Amniotic stem cell (primary cell): ENCODE results near the gene MCTP1.
"Not testable (repeated sequence)": the region's sequence is repeated elsewhere in the genome, so short reads cannot be mapped to it uniquely, and the experiment has no call there.

ENCODE experiments used
- DNase-seq: peaks from one replicate; lab custom pipeline; 2025; lab: John Stamatoyannopoulos, UW

Gene MCTP1

DNA sequence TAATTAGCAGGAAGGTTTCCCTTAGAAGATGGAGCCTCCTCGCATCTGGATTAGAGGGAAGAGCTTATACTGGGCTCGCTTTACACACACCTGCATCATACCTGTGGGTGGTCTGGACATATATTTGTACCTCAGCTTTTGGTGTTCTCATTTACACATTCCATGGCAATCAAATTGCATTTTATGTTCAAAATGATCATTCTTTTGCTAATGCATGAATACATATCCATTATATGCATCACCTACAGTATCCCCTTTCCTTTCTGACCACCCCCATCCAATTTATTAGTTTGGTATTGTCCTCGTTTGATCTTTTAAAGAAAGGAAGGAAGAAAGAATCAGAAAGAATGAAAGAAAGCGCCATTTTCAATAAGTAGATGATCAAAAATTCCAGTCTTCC, 415.0 kb downstream of the MCTP1 start:
- no peak for DNase-seq

DNA sequence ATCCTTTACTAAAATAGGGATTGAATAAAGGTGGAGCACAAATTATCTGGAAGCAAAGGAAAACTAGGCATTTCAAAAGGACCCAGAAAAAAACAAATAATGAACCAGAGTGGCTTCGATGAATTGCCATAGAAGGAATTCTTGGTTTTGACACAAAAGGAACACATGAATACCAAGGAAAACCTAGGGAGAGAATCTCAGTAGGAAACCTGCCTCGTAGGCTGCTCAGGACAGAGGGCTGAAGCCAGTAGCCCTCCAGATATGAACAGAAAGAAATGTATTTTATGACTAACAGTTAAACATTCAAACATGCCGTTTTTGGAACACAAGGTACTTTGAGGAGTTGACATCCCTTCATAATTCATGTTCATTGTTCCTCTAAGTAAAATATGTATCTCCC, 420.9 kb downstream of the MCTP1 start:
- no peak for DNase-seq

DNA sequence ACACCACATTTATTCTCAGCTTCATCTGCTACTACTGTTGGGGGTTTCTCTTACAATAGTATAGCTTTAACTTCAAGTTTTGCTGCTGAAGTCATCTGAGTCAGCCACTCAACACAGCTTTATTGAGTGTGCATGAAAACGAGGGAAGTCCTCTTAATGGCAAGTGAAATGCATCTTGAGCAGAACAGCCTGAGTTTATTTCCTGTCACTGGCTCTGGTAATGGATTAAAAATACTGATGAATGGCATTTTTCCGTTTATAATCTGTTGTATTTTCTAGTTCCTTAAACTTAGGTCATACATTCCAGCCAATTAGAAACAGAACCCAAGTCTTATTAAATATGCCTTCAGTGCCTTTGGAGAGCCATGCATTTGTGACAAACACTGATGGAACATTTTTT, 427.8 kb downstream of the MCTP1 start:
- no peak for DNase-seq

DNA sequence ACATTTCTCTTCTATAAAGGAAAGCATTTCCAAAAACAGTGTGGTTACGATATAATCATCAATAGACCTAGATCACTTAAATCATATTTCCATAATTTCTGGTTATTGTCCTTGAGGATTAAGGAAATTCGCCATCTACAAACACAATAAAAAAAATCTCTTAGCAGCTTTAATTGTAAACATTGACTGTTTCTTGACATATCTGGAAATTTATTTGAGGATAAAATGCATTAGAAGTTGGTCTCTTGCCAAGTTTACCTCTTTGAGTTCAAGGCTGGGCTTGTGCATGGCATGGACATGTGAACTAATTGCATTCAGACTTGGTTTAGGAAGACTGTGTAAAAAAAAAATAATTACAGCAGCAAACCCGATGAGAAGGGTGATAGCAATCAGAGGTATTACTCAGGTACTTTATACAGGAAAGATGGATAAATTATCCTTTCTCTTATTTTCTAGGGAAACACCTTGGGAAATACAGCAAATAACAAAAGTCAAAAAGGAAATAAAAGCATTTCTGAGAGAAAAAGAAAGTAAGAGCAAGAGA, 428.6 kb downstream of the MCTP1 start:
- no peak for DNase-seq

DNA sequence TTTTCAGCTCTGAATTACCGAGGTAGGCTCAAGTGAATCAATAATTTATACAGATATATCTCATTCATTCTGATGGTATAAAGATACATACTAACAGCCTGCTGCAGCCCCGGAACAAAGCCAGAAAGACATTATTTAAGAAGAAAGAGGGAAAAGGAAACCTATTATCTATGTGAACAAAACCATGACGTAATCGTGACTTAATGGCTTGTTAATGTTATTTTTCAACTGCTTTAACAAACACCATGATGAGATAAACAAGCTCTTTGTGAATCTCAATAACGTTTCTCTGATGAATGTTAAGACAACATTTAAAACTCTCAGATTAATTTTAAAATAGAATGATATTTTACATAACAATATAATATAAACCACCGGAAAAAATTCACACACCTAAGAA, 429.4 kb downstream of the MCTP1 start:
- no peak for DNase-seq

DNA sequence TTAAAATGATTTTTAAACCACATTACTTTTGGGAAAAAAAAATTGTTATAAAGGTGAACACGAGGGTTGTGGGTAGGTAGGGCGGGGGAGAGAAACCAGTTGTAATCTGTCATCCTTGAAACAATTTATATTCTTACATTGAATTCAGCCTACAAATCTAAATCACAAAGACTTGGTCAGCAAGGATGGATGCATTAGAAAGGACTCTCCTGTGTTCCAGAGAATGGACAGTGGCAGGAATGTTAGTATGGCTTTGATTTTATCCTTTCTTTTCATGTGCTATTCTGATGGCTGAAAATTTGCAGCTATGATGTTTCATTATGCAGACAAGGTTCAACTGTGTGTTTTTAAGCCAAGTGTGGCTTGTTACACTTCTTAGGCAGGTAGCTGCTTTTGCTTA, 431.8 kb downstream of the MCTP1 start:
- no peak for DNase-seq

DNA sequence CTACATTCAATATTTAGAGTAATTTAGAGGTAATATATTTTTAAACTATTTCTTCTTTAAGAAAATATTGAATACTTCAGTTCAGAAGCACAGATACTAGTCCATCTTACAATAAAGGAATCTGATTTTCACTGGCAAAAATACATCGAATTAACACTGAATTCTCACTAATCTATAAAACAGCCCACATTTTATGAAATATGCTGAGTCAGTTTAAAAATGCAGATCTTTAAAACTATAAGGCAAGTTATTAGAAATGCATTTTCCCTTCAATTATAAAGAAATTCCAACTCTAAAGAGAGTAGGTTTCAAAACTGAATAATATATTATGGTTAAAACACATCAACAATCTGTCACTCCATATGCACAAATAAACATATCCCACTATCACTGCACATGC, 433.9 kb downstream of the MCTP1 start:
- no peak for DNase-seq

DNA sequence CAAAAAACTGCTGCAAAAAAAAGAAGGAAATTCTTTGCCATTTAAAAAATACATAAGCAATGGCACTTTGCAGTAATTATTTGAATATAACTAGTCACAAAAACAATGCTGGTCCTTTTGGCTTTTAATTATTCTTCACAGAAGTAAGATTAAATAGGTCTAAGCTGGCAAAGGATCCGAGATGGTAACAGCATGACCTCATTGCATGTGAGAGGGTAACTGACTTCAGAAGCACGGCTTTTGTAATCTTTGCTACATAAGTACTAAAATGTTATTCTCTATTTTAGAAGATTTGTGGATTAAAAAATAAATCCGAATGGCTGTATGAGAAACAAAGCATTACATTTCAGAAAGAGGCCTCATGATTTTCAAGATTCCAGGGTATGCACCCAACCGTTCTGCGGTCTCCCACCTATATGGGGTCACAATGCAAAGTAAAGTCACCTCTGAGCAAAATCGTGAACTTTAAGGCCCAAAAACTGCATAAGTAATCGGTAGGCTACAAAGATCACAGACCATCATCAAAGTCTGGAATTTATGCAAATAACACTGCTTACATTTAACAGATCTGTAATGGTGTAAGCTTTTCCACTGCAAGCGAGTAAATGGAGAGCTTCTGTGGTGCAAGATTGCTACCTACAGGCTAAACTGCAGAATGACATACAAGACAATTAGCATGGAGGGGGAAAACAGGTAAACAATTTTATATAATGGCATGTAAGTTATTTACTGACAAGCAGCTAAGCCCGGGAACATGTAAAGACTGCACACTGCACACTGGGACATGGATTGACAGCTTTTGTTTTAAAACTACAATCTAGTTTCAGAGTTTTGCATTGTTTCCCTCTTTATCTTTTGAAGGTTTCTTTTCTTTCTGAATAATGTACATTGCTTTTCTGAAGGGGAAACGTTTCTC, 434.8 kb downstream of the MCTP1 start:
- DNase-seq = peak; percentile 13

DNA sequence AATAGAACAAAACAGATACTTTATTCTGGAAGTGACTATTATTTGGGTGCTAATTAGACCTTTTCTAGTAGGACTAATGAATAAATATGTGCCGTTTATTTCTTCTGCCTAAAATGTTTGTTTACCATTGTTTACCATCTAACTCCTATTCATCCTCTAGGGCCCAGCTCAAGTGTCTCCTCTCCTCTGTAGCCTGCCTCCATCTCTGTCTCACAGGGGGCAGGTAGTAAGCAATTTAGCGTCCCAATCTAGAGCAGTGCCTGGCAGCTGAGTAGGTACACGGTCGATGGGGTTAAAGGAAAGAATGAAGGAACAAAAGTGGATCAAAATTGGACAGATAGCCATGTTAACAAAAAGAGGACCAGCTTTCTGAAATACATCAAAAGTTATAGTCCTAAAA, 435.6 kb downstream of the MCTP1 start:
- DNase-seq = no peak

DNA sequence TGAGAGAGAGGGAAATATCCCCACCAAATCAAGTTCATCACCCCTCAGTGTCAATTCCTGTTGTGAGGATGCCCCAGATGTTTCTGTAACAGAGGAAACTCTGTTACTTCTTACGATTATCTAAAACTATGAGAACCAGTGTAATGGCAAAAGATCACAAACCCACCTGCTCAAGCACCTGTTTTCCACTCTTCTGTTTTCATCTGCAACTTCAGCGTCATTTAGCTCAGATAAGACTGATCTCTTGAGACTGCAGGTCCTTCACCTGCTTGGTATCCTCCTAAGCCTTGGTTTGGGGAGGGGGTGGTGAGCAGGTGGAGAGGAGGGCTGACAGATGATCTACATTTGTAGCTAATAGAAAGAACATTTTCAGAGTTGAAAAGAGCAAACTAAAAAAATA, 437.2 kb downstream of the MCTP1 start:
- no peak for DNase-seq

DNA sequence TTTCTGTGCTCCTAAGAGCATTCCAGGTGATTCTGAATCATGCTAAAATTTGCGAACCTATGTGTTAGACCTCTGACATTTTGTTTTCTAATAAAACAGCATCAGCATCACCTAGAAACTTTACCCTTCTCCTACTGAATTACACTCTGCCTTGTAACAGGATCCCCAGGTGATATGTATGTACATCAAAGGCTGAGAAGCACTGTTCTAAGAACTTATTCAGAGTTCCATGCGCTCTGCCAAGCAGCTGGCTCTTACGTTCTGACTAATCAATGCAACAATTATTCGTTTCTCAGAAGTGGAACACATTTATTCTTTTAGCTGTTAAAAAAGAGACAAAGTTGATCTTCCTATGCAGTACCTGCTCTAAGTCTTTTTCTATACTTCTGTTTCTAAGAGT, 437.9 kb downstream of the MCTP1 start:
- DNase-seq = no peak

DNA sequence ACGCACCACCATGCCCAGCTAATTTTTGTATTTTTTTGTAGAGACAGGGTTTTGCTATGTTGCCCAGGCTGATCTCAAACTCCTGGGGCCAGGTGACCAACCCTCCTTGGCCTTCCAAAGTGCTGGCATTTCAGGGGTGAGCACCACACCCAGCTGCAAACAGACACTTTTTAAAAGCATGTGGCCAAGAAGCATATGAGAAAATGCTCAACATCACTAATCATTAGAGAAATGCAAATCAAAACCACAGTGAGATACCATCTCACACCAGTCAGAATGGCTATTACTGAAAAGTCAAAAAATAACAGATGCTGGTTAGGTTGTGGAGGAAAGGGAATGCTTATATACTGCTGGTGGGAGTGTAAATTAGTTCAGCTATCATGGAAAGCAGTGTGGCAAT, 439.2 kb downstream of the MCTP1 start:
- not testable (repeated sequence) for DNase-seq

DNA sequence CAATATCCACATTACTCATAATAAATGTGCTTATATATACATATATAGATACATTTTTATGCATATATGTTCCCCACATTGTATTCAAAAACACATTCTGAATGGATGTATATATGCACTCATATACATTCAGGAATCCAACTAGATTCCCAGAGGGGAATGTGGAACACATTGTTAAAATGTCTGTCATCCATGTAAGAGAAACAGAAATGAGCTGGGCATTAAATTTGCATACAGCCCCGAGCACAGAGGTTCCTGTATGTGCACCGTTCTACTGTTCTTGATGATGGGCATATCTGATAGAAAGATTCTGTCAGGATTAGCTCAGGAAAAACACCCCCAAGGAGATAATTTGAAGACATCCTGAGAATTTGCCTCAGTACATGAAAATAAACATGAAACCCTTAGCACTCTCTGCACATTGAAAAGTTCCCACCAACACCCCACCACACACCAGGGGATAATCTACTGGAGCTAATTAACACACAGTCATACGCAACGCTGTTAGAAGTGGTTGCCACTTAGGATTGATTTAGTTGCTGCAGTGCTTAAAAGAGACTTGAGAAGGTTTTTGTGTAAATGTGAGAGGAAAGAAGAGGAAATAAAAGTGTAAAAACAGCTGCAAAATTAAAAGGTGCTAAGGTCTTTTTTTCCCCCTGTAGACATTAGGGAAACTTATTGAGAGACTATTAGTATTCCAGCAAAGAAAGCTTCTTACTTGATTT, 443.1 kb downstream of the MCTP1 start:
- no peak for DNase-seq

DNA sequence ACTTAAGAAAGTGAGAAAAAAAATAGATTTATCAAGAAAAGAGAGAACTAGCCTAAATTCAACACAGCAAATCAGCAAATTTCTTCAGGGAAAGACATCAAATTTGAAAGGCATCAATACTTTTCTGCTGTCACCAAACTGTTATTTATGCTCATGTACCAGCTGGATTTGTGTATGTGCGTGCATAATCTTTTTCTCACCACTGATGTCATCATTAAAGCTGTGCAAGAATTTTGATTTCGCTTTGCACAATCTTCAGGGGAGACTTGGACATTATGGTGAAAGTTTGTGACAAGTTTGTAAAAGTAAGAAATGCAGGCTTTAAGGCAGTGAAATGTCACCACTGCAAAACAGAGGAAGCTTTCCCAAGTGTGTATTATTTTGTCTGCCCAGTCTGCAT, 451.0 kb downstream of the MCTP1 start:
- DNase-seq = no peak

DNA sequence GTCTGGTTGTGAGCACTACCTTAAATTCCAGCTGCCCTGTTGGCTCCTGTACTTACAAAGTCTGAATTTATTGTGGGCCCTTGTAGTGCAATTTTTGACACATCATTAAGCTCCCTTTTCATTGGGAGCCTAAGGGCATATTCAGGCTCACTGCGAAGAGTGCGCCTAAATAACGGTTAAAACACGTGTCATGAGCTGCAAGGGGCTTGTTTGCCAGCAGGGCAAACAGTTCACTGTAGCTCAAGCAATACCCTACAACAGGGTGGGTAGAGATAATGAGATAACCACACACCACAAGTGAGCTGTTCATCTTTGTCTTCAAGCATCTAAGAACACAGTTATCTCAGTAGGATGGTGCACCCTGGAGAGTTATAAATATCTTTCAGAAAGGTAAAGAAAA, 452.2 kb downstream of the MCTP1 start:
- DNase-seq = no peak

DNA sequence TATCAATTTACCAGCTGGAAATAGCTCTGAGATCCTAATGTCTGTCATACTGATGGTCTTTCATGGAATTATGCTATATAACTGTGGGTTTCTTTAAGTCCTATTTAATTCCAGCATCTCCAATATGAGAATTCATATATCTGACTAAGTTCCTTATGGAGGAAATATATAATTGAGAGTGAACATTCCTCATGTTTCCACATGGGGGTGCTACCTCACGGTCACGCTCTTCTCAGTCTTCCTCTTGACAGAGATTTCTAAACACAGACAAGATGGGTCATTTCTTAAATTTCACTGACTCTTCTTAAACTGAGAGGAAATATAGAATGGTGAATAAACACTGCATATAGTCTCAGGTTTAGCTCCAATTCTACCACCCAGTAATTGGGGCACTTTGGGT, 454.4 kb downstream of the MCTP1 start:
- no peak for DNase-seq

DNA sequence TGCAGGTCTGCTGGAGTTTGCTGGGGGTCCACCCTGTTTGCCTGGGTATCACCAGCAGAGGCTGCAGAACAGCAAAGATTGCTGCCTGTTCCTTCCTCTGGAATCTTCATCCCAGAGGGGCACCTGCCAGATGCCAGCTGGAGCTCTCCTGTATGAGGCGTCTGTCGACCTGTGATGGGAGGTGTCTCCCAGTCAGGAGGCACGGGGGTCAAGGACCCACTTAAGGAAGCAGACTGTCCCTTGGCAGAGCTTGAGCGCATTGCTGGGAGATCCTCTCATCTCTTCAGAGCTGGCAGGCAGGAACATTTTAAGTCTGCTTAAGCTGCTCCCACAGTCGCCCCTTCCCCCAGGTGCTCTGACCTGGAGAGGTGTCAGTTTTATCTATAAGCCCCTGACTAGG, 456.7 kb downstream of the MCTP1 start:
- not testable (repeated sequence) for DNase-seq

DNA sequence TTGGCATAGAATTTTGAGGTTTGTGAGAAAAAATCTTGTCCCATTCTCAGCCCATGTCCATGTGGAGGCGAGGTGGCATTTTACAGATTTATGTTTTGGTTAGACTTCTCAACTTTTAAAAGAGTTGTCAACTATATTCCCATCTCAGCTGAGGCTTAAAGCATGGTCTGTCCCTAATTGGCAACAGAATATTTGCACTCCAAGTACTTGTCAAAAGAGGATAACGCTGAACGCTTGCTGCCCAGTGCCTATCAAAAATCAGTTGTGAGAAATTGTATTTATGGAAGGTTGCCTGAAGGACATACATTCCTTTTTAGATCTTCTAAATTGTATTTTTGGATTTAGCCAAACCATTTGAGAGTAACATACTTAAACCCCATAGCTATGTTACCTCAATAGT, 464.4 kb downstream of the MCTP1 start:
- DNase-seq = no peak

DNA sequence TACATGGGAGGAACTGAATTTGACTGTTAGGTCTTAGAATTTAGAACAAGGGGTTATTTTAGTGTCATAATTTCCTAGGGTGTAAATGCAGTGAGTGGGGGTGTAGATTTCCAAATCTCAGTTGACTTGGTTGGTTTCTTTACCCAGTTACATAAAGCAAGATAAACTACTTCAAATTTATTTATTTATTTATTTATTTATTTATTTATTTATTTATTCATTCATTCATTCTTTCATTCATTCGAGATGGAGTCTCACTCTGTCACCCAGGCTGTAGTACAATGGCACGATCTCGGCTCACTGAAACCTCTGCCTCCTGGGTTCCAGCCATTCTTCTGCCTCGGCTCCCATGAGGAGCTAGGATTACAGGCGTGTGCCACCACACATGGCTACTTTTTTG, 466.0 kb downstream of the MCTP1 start:
- DNase-seq = no peak

DNA sequence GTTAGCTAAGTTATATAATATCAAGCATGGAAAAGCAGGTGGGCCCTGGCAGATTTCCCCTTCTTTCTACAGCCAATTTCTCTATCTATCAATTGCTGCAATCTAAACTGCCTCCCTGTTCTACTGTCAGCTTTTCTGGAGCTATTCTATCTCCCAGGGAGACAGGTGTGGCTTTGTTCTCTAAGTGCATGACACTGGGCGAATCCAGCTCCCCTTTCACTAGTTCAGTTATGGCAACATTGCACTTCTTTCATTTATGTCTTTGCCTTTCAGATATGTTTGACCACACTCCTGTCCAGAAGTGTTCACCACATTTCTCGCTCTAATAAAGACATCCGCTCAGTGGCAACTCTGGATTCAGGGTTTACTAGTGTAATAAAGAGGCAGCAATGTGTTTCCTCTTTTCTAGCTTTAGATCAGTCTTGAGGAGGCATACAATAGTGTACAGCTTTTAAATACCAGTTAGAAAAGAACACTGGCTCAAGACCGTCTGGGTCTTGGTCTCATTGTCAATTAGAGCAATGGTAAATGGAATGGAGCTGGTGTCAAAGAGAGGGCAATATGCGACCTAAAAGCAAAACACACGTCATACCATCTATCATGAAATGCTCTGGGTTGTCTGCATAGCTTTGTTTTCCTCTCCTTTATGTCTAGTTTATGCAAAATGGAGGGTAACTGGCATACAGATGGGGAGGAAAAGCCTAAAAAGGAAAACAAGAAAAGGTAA, 469.4 kb downstream of the MCTP1 start:
- no peak for DNase-seq

DNA sequence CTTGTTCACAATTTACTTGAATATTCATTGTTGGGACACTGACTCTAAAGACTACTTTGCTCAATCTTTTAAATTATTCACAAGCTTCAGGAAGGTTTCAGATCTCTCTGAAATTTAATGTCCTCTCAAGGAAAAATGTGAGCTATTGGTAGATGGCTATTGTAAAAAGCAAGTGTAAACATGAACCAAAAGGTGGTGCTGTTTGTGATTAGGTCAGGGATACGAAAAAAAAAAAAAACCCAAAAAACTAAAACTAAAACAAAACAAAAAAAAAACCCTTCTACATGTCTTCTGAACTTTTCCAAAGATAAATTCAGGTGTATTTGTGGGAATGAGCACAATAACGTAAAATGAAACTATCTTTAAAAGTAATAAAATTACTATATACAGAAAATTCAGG, 472.7 kb downstream of the MCTP1 start:
- no peak for DNase-seq

DNA sequence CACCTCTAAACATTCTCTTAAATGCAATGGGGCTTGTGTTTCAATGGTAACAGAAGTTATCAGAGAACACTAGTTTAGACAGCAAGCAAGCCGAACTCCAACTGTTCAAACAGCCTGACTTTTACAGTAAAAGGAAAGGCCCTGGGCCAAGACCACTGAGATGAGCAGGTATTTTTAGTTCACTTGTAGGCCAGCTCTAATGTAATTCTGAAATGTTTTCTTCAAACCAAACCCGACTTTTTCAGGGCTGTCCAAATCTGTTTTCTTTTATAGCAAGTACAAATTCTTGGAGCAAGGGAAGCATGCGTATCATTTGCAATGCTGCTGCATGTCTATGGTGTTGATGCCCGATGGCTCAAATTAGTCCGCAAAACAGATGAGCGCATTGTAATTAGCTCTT, 473.6 kb downstream of the MCTP1 start:
- DNase-seq = no peak

DNA sequence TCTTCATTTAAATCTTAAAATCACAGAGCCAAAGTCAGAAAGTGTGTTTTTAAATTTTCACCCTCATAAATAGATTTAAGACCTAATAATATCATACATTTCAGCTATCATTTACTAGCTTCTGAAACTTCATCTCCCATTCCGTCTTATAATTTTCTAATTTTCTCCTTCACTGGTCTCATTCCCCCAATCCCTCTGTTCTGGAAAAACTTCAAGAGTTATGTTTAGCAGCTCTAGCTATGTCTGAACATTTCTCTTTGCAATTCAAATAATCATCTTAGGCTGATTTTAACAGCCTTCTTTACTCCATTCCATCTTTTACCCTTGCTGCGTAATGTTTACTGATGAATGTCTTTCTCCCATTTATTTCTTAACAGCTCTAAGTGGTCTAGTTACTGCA, 474.0 kb downstream of the MCTP1 start:
- no peak for DNase-seq
